SU-DHL-6 (cell line): ENCODE measurements around the gene RGS16.

Experiments
- H2AFZ ChIP-seq: fragments of 200-600 bp; sonication (generic); 2 replicates; pipeline ENCODE4 v1.6.1; 2014; ENCODE audit warnings: low read depth, mild to moderate bottlenecking, moderate library complexity, mixed read lengths, antibody characterized with exemption, low read length; ENCODE audit not compliant: severe bottlenecking
- H3F3A ChIP-seq: fragments of 200-600 bp; shearing (Covaris generic); 2 replicates; pipeline ENCODE4 v1.6.0; 2016; ENCODE audit warnings: antibody characterized with exemption, mild to moderate bottlenecking; ENCODE audit not compliant: insufficient read depth
- H3K27ac ChIP-seq: fragments of 200-600 bp; sonication (generic); 2 replicates; pipeline ENCODE4 v1.5.1; 2016; ENCODE audit warnings: low read depth, mild to moderate bottlenecking, low read length, moderate library complexity, mixed read lengths
- H3K27me3 ChIP-seq: fragments of 200-600 bp; sonication (generic), shearing (Covaris generic); 2 replicates; pipeline ENCODE4 v1.6.0; 2014; ENCODE audit warnings: mild to moderate bottlenecking, low read length
- H3K36me3 ChIP-seq: fragments of 200-600 bp; sonication (generic); 2 replicates; pipeline ENCODE4 v1.6.1; 2014; ENCODE audit warnings: mild to moderate bottlenecking, low read length, mixed read lengths
- H3K4me2 ChIP-seq: fragments of 300-600, 200-600 bp; shearing (Covaris generic), sonication (generic); 2 replicates; pipeline ENCODE4 v1.6.0; 2014; ENCODE audit warnings: low read length, low read depth, mild to moderate bottlenecking; ENCODE audit not compliant: poor library complexity, severe bottlenecking
- H3K4me3 ChIP-seq: fragments of 200-600 bp; sonication (generic); 2 replicates; pipeline ENCODE4 v1.5.1; 2014; ENCODE audit warnings: antibody characterized with exemption, low read length, mild to moderate bottlenecking, mixed read lengths; ENCODE audit not compliant: insufficient read depth, poor library complexity, severe bottlenecking
- H3K79me2 ChIP-seq: fragments of 200-600 bp; sonication (generic); 2 replicates; pipeline ENCODE4 v1.6.1; 2014; ENCODE audit warnings: mild to moderate bottlenecking, low read length, moderate library complexity; ENCODE audit not compliant: insufficient read depth
- H3K9ac ChIP-seq: fragments of 200-600 bp; sonication (generic); 2 replicates; pipeline ENCODE4 v1.7.0; 2014; ENCODE audit warnings: mild to moderate bottlenecking, low read length
- H3K9me2 ChIP-seq: fragments of 200-600 bp; sonication (generic); replicated peaks from 2 replicates; pipeline ENCODE4 v1.6.1; 2014; ENCODE audit warnings: low read length; ENCODE audit not compliant: insufficient read depth
- H3K9me3 ChIP-seq: fragments of 200-600 bp; sonication (generic); 2 replicates; pipeline ENCODE4 v1.6.1; 2014; ENCODE audit warnings: low read length, mixed read lengths; ENCODE audit not compliant: insufficient read depth
- H4K20me1 ChIP-seq: fragments of 200-600 bp; sonication (generic); 2 replicates; pipeline ENCODE4 v1.6.1; 2014; ENCODE audit warnings: low read depth, mild to moderate bottlenecking, antibody characterized with exemption, low read length, moderate library complexity, mixed read lengths
- CTCF ChIP-seq: fragments of 200-600 bp; sonication (generic); IDR thresholded peaks from one replicate; pipeline ENCODE4 v1.5.1; 2017; ENCODE audit warnings: antibody characterized with exemption, mild to moderate bottlenecking, low read length, moderate library complexity; ENCODE audit not compliant: insufficient read depth, poor library complexity, severe bottlenecking
- EZH2phosphoT487 ChIP-seq: fragments of 200-600 bp; sonication (generic), shearing (Covaris generic); conservative IDR thresholded peaks from 2 replicates; pipeline ENCODE4 v1.6.1; 2018; ENCODE audit warnings: mild to moderate bottlenecking, antibody characterized with exemption, low read length, moderate library complexity, mixed read lengths

The RGS16 gene

GRCh38 chr1:182552527-182552926, 51.7 kb downstream of the RGS16 start:
- Histone ChIP-seq H3K36me3 (no peaks in the 10 kb centered on the region), H3K79me2 (no peaks in the 10 kb centered on the region), H4K20me1 (no peaks in the 10 kb centered on the region), H3K9me3 (no peaks in the 10 kb centered on the region), H3K4me2 (no peak overlapping the region), H2AFZ (no peak overlapping the region), H3K27me3 (no peaks in the 10 kb centered on the region), H3F3A (no peaks in the 10 kb centered on the region), H3K27ac (no peak overlapping the region), H3K9ac (no peak overlapping the region), H3K9me2 (no peaks in the 10 kb centered on the region), H3K4me3 (no peak overlapping the region)
- TF ChIP-seq EZH2phosphoT487 (no peak), CTCF (no peak)

- no peaks in the 10 kb centered on the region for H3F3A ChIP-seq
- TF ChIP-seq CTCF (no peak), EZH2phosphoT487 (no peak)
These were observed 54.4 kb downstream of the RGS16 start for GRCh38 chr1:182549811-182550210.

GRCh38 chr1:182549346-182549745, 54.8 kb downstream of the RGS16 start:
- H3K9me2 ChIP-seq, result no peaks in the 10 kb centered on the region
- no peak overlapping the region for H3K4me3 ChIP-seq
- H3K36me3 ChIP-seq, result no peaks in the 10 kb centered on the region
- no peak overlapping the region for H3K9ac ChIP-seq
- TF ChIP-seq CTCF, result no peak
- no peak for TF ChIP-seq EZH2phosphoT487
- no peaks in the 10 kb centered on the region for H3K27me3 ChIP-seq
- H3K9me3 ChIP-seq, result no peaks in the 10 kb centered on the region
- no peaks in the 10 kb centered on the region for H3F3A ChIP-seq
- no peak overlapping the region for H2AFZ ChIP-seq
- H3K79me2 ChIP-seq, result no peaks in the 10 kb centered on the region
- no peaks in the 10 kb centered on the region for H4K20me1 ChIP-seq
- no peak overlapping the region for H3K4me2 ChIP-seq
- H3K27ac ChIP-seq, result no peak overlapping the region

More at GRCh38 chr1:182549811-182550210, 54.4 kb downstream of the RGS16 start:
- no peak overlapping the region for H2AFZ ChIP-seq
- H3K36me3 ChIP-seq, result no peaks in the 10 kb centered on the region
- H3K9ac ChIP-seq, result no peak overlapping the region
- H3K27me3 ChIP-seq, result no peaks in the 10 kb centered on the region
- no peaks in the 10 kb centered on the region for H3K9me3 ChIP-seq
- no peak overlapping the region for H3K4me2 ChIP-seq
- H3K4me3 ChIP-seq, result no peak overlapping the region
- no peaks in the 10 kb centered on the region for H3K79me2 ChIP-seq
- H3K9me2 ChIP-seq, result no peaks in the 10 kb centered on the region
- H3K27ac ChIP-seq, result no peak overlapping the region
- no peaks in the 10 kb centered on the region for H4K20me1 ChIP-seq
